Common myeloid progenitor, CD34-positive (primary cell): ENCODE measurements around the gene PIP4K2A.

Experiments used
- CTCF ChIA-PET: fragments of 350-600 bp; sonication (Branson Sonifier 250); formaldehyde crosslinking; loops from one replicate; lab custom pipeline; 2021; ENCODE audit warnings: antibody characterized with exemption; lab: Charles Lee
- POLR2A ChIA-PET: fragments of 350-600 bp; sonication (Branson Sonifier 250); formaldehyde crosslinking; loops from one replicate; lab custom pipeline; 2021; ENCODE audit warnings: antibody characterized with exemption; lab: Charles Lee
- DNase-seq, 3 donors: peaks; one replicate each; pipeline versions ENCODE4 v3.0.0 to v3.0.0-alpha.2; 2013
- H3K27ac ChIP-seq, 2 experiments: 1 replicate in 1 of 2; 2 replicates in 1 of 2; pipeline ENCODE4 v1.7.0; 2013; ENCODE audit warnings: inconsistent platforms in 2 of 2, low read length in 2 of 2, mild to moderate bottlenecking in 2 of 2, low read depth in 1 of 2, moderate library complexity in 1 of 2; ENCODE audit not compliant: severe bottlenecking in 2 of 2, insufficient read depth in 1 of 2, poor library complexity in 1 of 2
- H3K27me3 ChIP-seq, 5 experiments: replicated peaks in 2 of 5; 1 replicate in 3 of 5; 2 replicates in 2 of 5; pipeline versions ENCODE4 v1.6.1 to v1.7.0; 2013; ENCODE audit warnings: low read length in 4 of 5, mild to moderate bottlenecking in 2 of 5, moderate library complexity in 2 of 5, inconsistent platforms in 1 of 5; ENCODE audit not compliant: insufficient read depth in 5 of 5, control insufficient read depth in 4 of 5
- H3K36me3 ChIP-seq, 4 experiments: 1 replicate in 2 of 4; 2 replicates in 2 of 4; pipeline versions ENCODE4 v1.6.1 to v1.7.0; 2013; ENCODE audit warnings: low read length in 3 of 4, control low read depth in 1 of 4, mild to moderate bottlenecking in 1 of 4; ENCODE audit not compliant: control insufficient read depth in 4 of 4, insufficient read depth in 4 of 4
- H3K4me1 ChIP-seq, 4 experiments: 1 replicate in 3 of 4; 2 replicates in 1 of 4; pipeline versions ENCODE4 v1.6.1 to v1.7.1; 2013; ENCODE audit warnings: low read length in 3 of 4, mild to moderate bottlenecking in 3 of 4, control low read depth in 1 of 4, inconsistent platforms in 1 of 4, moderate library complexity in 1 of 4; ENCODE audit not compliant: control insufficient read depth in 4 of 4, insufficient read depth in 4 of 4; ENCODE audit errors: control extremely low read depth in 1 of 4
- H3K4me3 ChIP-seq, 7 experiments: 1 replicate in 4 of 7; 2 replicates in 3 of 7; pipeline versions ENCODE4 v1.5.1 to v1.7.0; 2013; ENCODE audit warnings: mild to moderate bottlenecking in 7 of 7, low read length in 6 of 7, moderate library complexity in 6 of 7, inconsistent platforms in 2 of 7, low read depth in 2 of 7, control low read depth in 1 of 7; ENCODE audit not compliant: insufficient read depth in 4 of 7, control insufficient read depth in 1 of 7; ENCODE audit errors: extremely low read depth in 1 of 7
- H3K9me3 ChIP-seq, 5 experiments: 1 replicate in 4 of 5; 2 replicates in 1 of 5; pipeline versions ENCODE4 v1.6.1 to v1.7.1; 2013; ENCODE audit warnings: low read length in 4 of 5, mild to moderate bottlenecking in 2 of 5, inconsistent platforms in 1 of 5, low read depth in 1 of 5, moderate library complexity in 1 of 5; ENCODE audit not compliant: control insufficient read depth in 4 of 5, insufficient read depth in 2 of 5; ENCODE audit errors: control extremely low read depth in 1 of 5
- WGBS: methylation state at CpG from one replicate; pipeline ENCODE4 v1.1.5; 2013; ENCODE audit not compliant: insufficient coverage; 5-methylcytosine and 5-hydroxymethylcytosine counted together

The PIP4K2A gene

GRCh38 chr10:22607261-22607660 is 107.1 kb downstream of the PIP4K2A start:
- no peak for DNase-seq
- CTCF ChIA-PET: no interaction called here
- POLR2A ChIA-PET: no interaction called here
- Histone ChIP-seq H3K4me1 (peaks cover 23 to 67% (median 39%) of the 10 kb centered on the region in 4 experiments), H3K9me3 (no peaks in the 10 kb centered on the region), H3K4me3 (no peak overlapping the region), H3K36me3 (peaks cover 3 to 30% (median 16%) of the 10 kb centered on the region in 4 experiments), H3K27ac (no peak overlapping the region), H3K27me3 (no peaks in the 10 kb centered on the region)
- WGBS: 52% methylated on average over 2 of the region's 3 CpGs

DNA sequence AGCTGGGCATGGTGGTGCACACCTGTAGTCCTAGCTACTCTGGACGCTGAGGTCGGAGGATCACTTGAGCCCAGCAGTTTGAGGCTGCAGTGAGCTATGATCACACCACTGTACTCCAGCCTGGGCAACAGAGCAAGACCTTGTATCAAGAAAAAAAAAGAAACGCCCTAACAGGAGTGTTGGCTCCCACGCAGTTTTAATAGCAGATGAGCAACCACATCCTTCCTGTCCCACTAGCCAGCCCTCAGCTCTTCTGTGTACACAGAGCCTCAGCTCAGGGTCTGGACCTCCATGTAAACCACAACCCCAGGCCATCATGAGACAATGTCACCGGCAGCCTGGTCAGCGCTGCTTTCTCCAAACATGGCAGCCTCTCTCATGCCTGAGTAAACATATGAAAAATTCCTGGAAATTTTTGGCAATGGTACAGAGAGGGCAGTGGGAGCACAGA is 108.2 kb downstream of the PIP4K2A start:
- Histone ChIP-seq H3K4me3 (no peak overlapping the region), H3K9me3 (no peaks in the 10 kb centered on the region), H3K36me3 (peaks cover 3 to 36% (median 22%) of the 10 kb centered on the region in 4 experiments), H3K4me1 (peaks cover 22 to 65% (median 32%) of the 10 kb centered on the region in 4 experiments), H3K27ac (no peak overlapping the region), H3K27me3 (no peaks in the 10 kb centered on the region)
- ChIA-PET CTCF (interaction anchor here (2.1 to 2.2 kb wide), 2 partner anchors 8 to 21 kb away, joined by 4 to 8 read pairs; no protein-coding TSS in a partner anchor), POLR2A (no interaction called here)
- 96% methylated on average over 3 of the region's 6 CpGs for WGBS
- peak in 2 of 3 donors; percentile 47 to 58 for DNase-seq

GRCh38 chr10:22605168-22605567 is 109.2 kb downstream of the PIP4K2A start:
- peak; percentile 39 to 78 (median 74) for DNase-seq
- ChIA-PET CTCF (interaction anchor here (1.1 to 2.2 kb wide), 3 partner anchors 9 to 19 kb away, joined by 4 to 8 read pairs (median 4); no protein-coding TSS in a partner anchor), POLR2A (interaction anchor here (0.7 kb wide), 2 partner anchors 19 to 42 kb away, joined by 3 read pairs; no protein-coding TSS in a partner anchor)
- H3K27ac ChIP-seq: peak overlapping the region in 1 of 2 experiments; percentile 43
- no peaks in the 10 kb centered on the region for H3K9me3 ChIP-seq
- WGBS: 20% methylated on average over 3 of the region's 4 CpGs
- peaks cover 23 to 67% (median 30%) of the 10 kb centered on the region in 4 experiments for H3K4me1 ChIP-seq
- no peaks in the 10 kb centered on the region for H3K27me3 ChIP-seq
- peak overlapping the region in 1 of 7 experiments; percentile 3 for H3K4me3 ChIP-seq
- peaks cover 3 to 45% (median 25%) of the 10 kb centered on the region in 4 experiments for H3K36me3 ChIP-seq

GRCh38 chr10:22604344-22605126 is 109.8 kb downstream of the PIP4K2A start:
- DNase-seq: no peak
- CTCF ChIA-PET: interaction anchor here (1.1 to 2.2 kb wide), 4 partner anchors 10 to 616 kb away, joined by 3 to 8 read pairs (median 4); no protein-coding TSS in a partner anchor
- Histone ChIP-seq H3K4me3 (no peak overlapping the region), H3K27me3 (no peaks in the 10 kb centered on the region), H3K9me3 (no peaks in the 10 kb centered on the region), H3K4me1 (peaks cover 19 to 64% (median 26%) of the 10 kb centered on the region in 4 experiments), H3K36me3 (peaks cover 3 to 50% (median 26%) of the 10 kb centered on the region in 4 experiments), H3K27ac (peak overlapping the region in 1 of 2 experiments; percentile 43)
- WGBS: 94% methylated on average over 13 of the region's 15 CpGs
- POLR2A ChIA-PET: no interaction called here

GRCh38 chr10:22603581-22603980 is 110.8 kb downstream of the PIP4K2A start:
- ChIA-PET POLR2A (no interaction called here), CTCF (interaction anchor here (1.0 to 1.2 kb wide), 2 partner anchors 51 to 52 kb away, joined by 3 read pairs; no protein-coding TSS in a partner anchor)
- no peaks in the 10 kb centered on the region for H3K27me3 ChIP-seq
- no peak for DNase-seq
- H3K4me3 ChIP-seq: no peak overlapping the region
- H3K9me3 ChIP-seq: no peaks in the 10 kb centered on the region
- 92% methylated on average over 2 of the region's 3 CpGs for WGBS
- H3K27ac ChIP-seq: no peak overlapping the region
- H3K4me1 ChIP-seq: peaks cover 19 to 63% (median 26%) of the 10 kb centered on the region in 4 experiments
- peaks cover 3 to 47% (median 22%) of the 10 kb centered on the region in 4 experiments for H3K36me3 ChIP-seq

DNA sequence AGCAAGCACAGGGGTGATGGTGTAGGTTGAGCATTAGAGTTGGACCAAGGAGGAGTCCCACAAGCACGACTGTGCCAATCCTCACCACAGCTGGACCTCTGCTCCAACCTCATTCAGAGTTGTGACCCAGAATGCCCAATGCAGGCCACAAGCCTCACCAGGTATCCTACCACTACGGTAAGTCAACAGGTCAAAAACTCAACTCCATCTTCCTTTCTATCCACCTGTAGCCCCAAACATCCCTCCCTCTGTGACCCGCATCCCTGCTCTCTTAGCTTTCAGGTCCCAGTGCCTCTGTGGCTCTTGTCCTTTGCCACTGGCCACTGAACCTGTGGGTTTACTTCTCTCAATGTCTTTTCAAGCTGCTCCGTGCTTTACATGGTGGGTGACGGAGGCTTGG is 112.8 kb downstream of the PIP4K2A start:
- Histone ChIP-seq H3K9me3 (no peaks in the 10 kb centered on the region), H3K36me3 (peaks cover 3 to 42% (median 19%) of the 10 kb centered on the region in 4 experiments), H3K27me3 (no peaks in the 10 kb centered on the region), H3K4me3 (no peak overlapping the region), H3K27ac (no peak overlapping the region), H3K4me1 (peaks cover 16 to 47% (median 23%) of the 10 kb centered on the region in 4 experiments)
- WGBS: 96% methylated on average over 4 of the region's 5 CpGs
- POLR2A ChIA-PET: no interaction called here
- no peak for DNase-seq
- CTCF ChIA-PET: interaction anchor here (0.9 to 1.3 kb wide), 3 partner anchors 13 to 27 kb away, joined by 3 to 4 read pairs (median 3); no protein-coding TSS in a partner anchor
